ENCODE measurements around the gene FNDC3A.

Gene FNDC3A

DNA sequence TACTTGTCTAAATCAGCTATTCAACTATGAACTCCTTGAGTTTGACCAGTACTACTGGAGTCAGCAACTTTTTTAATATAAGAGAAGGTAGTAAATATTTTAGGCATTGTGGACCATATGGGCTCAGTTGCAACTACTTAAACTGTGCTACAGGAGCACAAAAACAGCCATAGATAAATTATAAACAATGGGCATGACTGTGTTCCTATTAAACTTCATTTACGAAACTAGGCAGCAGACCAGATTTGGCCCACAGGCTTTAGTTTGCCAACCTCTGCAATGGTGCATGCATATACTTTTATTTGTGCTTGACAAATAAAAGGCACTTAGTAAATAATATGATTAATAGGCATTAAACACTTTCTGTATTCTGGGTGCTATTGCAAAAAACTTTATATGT is 7.6 kb downstream of the FNDC3A start:
- no peak for TF ChIP-seq EZH2 (optimal IDR thresholded peaks at IDR 0.05; ENCODE audit: low read depth, low read length)
- TF ChIP-seq, protein P1, sequence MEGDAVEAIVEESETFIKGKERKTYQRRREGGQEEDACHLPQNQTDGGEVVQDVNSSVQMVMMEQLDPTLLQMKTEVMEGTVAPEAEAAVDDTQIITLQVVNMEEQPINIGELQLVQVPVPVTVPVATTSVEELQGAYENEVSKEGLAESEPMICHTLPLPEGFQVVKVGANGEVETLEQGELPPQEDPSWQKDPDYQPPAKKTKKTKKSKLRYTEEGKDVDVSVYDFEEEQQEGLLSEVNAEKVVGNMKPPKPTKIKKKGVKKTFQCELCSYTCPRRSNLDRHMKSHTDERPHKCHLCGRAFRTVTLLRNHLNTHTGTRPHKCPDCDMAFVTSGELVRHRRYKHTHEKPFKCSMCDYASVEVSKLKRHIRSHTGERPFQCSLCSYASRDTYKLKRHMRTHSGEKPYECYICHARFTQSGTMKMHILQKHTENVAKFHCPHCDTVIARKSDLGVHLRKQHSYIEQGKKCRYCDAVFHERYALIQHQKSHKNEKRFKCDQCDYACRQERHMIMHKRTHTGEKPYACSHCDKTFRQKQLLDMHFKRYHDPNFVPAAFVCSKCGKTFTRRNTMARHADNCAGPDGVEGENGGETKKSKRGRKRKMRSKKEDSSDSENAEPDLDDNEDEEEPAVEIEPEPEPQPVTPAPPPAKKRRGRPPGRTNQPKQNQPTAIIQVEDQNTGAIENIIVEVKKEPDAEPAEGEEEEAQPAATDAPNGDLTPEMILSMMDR (IDR thresholded peaks at IDR 0.05; ENCODE audit: low read length) = no peak
- no peak for TF ChIP-seq EZH2phosphoT487 (IDR thresholded peaks at IDR 0.05; ENCODE audit: low read length)
- H3K9me2 ChIP-seq (replicated peaks; ENCODE audit: insufficient read depth, low read length) = no peaks in the 10 kb centered on the region
- no peak overlapping the region for H3K4me2 ChIP-seq (ENCODE audit: low read depth, low read length)
- no peak overlapping the region for H3K9ac ChIP-seq (ENCODE audit: low read length)
- H3K27me3 ChIP-seq (replicated peaks; ENCODE audit: insufficient read depth, low read length) = no peaks in the 10 kb centered on the region
- no peak overlapping the region for H2AFZ ChIP-seq (ENCODE audit: low read length)
- no peak for DNase-seq
- H4K20me1 ChIP-seq (ENCODE audit: insufficient read depth, low read length) = peaks cover 10% of the 10 kb centered on the region; the same call in 1 of the 2 replicates
- no peak overlapping the region for H3K4me3 ChIP-seq (ENCODE audit: low read length)
- H3K9me3 ChIP-seq (replicated peaks; ENCODE audit: insufficient read depth, low read length) = no peaks in the 10 kb centered on the region
- H3K36me3 ChIP-seq (replicated peaks; ENCODE audit: insufficient read depth, low read length) = no peaks in the 10 kb centered on the region
- peaks cover 97% of the 10 kb centered on the region for H3K79me2 ChIP-seq (ENCODE audit: low read length)
- H3K4me1 ChIP-seq (ENCODE audit: low read length) = peaks cover 15% of the 10 kb centered on the region
- H3K27ac ChIP-seq (ENCODE audit: low read length) = no peak overlapping the region
- peaks cover 22% of the 10 kb centered on the region for H3F3A ChIP-seq (ENCODE audit: insufficient read depth, low read length)

DNA sequence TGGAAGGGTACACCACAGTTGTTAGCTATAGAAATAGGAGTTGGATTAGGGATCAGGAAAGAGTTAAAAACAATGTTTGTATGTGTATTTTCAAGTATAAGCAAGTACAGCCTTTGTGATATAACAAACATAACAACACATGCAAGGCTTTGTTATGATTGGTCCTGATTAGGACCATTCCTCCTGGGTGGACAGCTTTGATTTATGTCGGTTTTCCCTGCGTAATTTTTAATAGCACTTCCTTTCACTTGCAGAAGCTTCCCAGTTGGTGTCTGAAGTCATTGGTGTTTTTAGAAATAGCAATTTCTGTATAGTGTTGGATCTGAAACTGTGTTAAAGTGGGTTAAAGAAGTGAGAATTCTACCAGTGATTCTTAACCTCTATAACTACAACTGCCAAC is 10.0 kb downstream of the FNDC3A start:
- H2AFZ ChIP-seq (ENCODE audit: low read length) = no peak overlapping the region
- H3K27ac ChIP-seq (ENCODE audit: low read length) = no peak overlapping the region

DNA sequence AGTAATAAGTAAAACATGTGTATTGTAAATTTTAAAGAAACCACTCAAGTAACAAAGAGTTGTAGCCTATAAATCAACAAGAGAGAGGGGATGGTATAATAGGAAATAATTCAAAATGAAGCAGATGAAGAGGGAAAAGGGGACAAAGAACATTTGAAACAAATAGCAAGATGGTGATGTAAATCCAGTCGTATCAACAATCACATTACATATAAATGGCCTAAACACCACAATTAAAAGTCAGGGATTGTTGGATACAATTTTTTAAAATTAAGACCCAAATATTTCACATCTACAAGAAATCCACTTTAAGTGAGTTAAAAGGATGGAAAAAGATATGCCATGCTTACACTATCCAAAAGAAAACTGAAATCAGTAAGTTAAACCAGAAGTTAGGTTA is 15.2 kb downstream of the FNDC3A start:
- Histone ChIP-seq H3K27me3 (replicated peaks; ENCODE audit: insufficient read depth, low read length) (no peaks in the 10 kb centered on the region), H3K9me3 (replicated peaks; ENCODE audit: insufficient read depth, low read length) (no peaks in the 10 kb centered on the region), H3K27ac (ENCODE audit: low read length) (no peak overlapping the region), H3K4me1 (ENCODE audit: low read length) (peaks cover 19% of the 10 kb centered on the region), H3K79me2 (ENCODE audit: low read length) (peaks cover 97% of the 10 kb centered on the region), H3K36me3 (replicated peaks; ENCODE audit: insufficient read depth, low read length) (no peaks in the 10 kb centered on the region), H2AFZ (ENCODE audit: low read length) (no peak overlapping the region), H3K9me2 (replicated peaks; ENCODE audit: insufficient read depth, low read length) (no peaks in the 10 kb centered on the region), H3K4me3 (ENCODE audit: low read length) (no peak overlapping the region), H4K20me1 (ENCODE audit: insufficient read depth, low read length) (no peaks in the 10 kb centered on the region), H3K4me2 (ENCODE audit: low read depth, low read length) (no peak overlapping the region), H3F3A (ENCODE audit: insufficient read depth, low read length) (no peaks in the 10 kb centered on the region), H3K9ac (ENCODE audit: low read length) (no peak overlapping the region)
- DNase-seq = no peak
- no peak for TF ChIP-seq EZH2phosphoT487 (IDR thresholded peaks at IDR 0.05; ENCODE audit: low read length)
- TF ChIP-seq, protein P1 (IDR thresholded peaks at IDR 0.05; ENCODE audit: low read length) = no peak
- no peak for TF ChIP-seq EZH2 (optimal IDR thresholded peaks at IDR 0.05; ENCODE audit: low read depth, low read length)

More for the DNA sequence above, 10.0 kb downstream of the FNDC3A start:
- no peak for TF ChIP-seq EZH2phosphoT487 (IDR thresholded peaks at IDR 0.05; ENCODE audit: low read length)
- no peak for TF ChIP-seq EZH2 (optimal IDR thresholded peaks at IDR 0.05; ENCODE audit: low read depth, low read length)
- TF ChIP-seq, protein P1 (IDR thresholded peaks at IDR 0.05; ENCODE audit: low read length) = no peak
- 0 out of 2 replicates have a peak, but pooled peaks cover 2% of the 10 kb centered on the region for H3F3A ChIP-seq (ENCODE audit: insufficient read depth, low read length)
- H3K9ac ChIP-seq (ENCODE audit: low read length) = no peak overlapping the region
- H3K27me3 ChIP-seq (replicated peaks; ENCODE audit: insufficient read depth, low read length) = no peaks in the 10 kb centered on the region
- peaks cover 10% of the 10 kb centered on the region; the same call in 1 of the 2 replicates for H4K20me1 ChIP-seq (ENCODE audit: insufficient read depth, low read length)
- H3K79me2 ChIP-seq (ENCODE audit: low read length) = peaks cover 99% of the 10 kb centered on the region
- H3K4me3 ChIP-seq (ENCODE audit: low read length) = no peak overlapping the region
- H3K4me1 ChIP-seq (ENCODE audit: low read length) = peaks cover 15% of the 10 kb centered on the region
- no peaks in the 10 kb centered on the region for H3K9me3 ChIP-seq (replicated peaks; ENCODE audit: insufficient read depth, low read length)
- H3K9me2 ChIP-seq (replicated peaks; ENCODE audit: insufficient read depth, low read length) = no peaks in the 10 kb centered on the region
- no peak overlapping the region for H3K4me2 ChIP-seq (ENCODE audit: low read depth, low read length)
- no peak for DNase-seq
- no peaks in the 10 kb centered on the region for H3K36me3 ChIP-seq (replicated peaks; ENCODE audit: insufficient read depth, low read length)

All from MM.1S (cell line).